ENCODE results near the gene ADGRF3.
A peak's percentile ranks its signal among the peaks of the same experiment; 100 is the strongest.
"Not testable (repeated sequence)": the region's sequence is repeated elsewhere in the genome, so short reads cannot be mapped to it uniquely, and the experiment has no call there.

The ADGRF3 gene, protein sequence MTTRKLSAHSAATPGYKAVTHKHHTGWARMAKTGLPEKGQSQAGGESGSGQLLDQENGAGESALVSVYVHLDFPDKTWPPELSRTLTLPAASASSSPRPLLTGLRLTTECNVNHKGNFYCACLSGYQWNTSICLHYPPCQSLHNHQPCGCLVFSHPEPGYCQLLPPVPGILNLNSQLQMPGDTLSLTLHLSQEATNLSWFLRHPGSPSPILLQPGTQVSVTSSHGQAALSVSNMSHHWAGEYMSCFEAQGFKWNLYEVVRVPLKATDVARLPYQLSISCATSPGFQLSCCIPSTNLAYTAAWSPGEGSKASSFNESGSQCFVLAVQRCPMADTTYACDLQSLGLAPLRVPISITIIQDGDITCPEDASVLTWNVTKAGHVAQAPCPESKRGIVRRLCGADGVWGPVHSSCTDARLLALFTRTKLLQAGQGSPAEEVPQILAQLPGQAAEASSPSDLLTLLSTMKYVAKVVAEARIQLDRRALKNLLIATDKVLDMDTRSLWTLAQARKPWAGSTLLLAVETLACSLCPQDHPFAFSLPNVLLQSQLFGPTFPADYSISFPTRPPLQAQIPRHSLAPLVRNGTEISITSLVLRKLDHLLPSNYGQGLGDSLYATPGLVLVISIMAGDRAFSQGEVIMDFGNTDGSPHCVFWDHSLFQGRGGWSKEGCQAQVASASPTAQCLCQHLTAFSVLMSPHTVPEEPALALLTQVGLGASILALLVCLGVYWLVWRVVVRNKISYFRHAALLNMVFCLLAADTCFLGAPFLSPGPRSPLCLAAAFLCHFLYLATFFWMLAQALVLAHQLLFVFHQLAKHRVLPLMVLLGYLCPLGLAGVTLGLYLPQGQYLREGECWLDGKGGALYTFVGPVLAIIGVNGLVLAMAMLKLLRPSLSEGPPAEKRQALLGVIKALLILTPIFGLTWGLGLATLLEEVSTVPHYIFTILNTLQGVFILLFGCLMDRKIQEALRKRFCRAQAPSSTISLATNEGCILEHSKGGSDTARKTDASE

DNA sequence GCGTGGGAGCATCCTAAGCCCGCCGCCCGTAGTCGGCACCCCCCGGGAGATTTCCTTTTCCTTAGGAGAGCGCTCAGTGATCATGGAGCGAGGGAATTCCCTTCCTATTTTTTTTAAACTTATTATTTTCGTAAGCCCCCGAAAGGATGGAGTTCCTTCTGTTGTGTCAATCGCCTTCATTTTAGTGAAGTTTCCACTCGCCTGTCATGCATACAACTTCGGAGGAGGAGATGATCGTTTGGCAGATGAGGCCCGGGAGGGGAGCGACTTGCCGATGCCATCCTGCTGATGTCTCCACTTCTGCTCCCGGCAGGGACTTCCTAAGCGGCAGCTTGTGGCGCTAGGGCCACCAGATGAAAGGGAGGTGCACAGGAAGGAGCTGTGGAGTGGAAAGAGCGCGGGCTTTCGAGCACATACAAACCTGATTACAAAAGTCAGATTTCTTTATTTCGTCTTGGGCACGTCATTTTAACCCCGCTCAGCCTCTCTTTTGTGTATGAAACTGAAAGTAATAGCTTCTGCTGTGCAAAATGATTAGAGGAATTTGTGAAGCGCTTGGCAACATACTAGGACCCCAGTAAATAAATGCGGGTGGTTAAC is at the start of gene ADGRF3:
TSS of gene ADGRF3 (minus strand) at position 336 of the 600 bp plus-strand sequence. CDS start 555 bp downstream, outside the sequence.
- Mint-ChIP-seq H3K4me3 (peak within 1 kb of the TSS; percentile 96), H3K27me3 (no peaks in the 10 kb centered on the region), H3K36me3 (peaks cover 5% of the 10 kb centered on the region), H3K9me3 (no peaks in the 10 kb centered on the region), H3K27ac (peak within 1 kb of the TSS; percentile 96), H3K4me1 (peaks cover 41% of the 10 kb centered on the region)

DNA sequence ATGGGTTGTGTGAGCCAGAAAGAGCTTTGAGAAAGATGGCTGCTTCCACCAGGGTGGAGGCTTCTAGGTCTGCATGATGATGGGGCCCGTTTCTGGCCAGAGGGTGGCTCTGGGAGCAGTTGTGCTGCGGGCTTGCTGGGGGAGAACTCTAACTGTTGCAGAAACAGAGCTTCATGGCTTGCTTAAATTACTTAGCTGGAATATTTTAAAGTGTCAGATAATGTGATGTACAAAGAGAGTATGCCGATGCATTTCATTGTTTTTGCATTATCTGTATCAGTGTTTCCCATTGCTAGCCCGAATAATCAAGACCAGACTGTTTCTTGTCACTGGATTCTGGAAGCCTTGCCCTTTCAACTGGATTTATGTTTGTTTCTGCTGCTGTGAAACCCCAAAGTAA is 48.8 kb upstream of the ADGRF3 start:
- H3K4me1 Mint-ChIP-seq: peaks cover 26% of the 10 kb centered on the region
- H3K36me3 Mint-ChIP-seq: peaks cover 5% of the 10 kb centered on the region
- H3K27ac Mint-ChIP-seq: no peak overlapping the region
- H3K4me3 Mint-ChIP-seq: no peak overlapping the region
- H3K27me3 Mint-ChIP-seq: no peaks in the 10 kb centered on the region
- H3K9me3 Mint-ChIP-seq: no peaks in the 10 kb centered on the region

DNA sequence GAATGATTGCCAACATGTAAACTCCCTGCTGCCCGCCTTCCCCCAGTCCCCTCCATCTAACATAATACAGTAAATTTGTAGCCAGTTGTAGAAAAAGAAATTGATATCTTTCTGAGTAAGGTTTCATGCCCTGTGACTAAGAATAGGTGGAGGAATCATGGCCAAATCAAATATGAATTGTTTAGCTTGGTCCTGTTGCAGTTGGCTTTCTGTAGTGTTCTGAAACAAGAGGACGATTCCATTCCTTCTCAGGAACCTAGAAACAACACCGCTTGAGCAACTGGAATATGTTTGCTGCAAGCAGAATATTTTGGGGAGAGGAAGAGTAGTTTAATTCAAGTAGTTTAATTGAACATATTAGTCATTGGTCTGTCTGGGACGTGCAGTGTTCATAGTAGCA is 48.1 kb upstream of the ADGRF3 start:
- Mint-ChIP-seq H3K4me3 (no peak overlapping the region), H3K36me3 (peaks cover 9% of the 10 kb centered on the region), H3K27ac (peak overlapping the region; percentile 41), H3K27me3 (no peaks in the 10 kb centered on the region), H3K9me3 (no peaks in the 10 kb centered on the region), H3K4me1 (peaks cover 26% of the 10 kb centered on the region)

DNA sequence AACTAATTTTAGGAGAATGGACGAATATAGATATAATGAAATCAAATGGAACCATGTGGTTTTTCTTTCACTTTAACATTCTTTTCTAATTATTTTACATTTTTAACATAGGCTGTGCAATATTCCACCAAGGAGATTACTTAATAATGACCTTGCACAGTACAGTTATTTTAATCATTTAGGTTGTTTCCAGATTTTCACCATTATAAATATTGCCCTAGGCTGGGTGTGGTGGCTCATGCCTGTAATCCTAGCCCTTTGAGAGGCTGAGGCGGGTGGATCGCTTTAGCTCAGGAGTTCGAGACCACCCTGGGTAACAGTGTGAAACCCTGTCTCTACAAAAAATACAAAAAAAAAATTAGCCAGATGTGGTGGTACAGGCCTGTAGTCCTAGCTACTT is 40.6 kb upstream of the ADGRF3 start:
- Mint-ChIP-seq H3K9me3 (no peaks in the 10 kb centered on the region), H3K36me3 (peaks cover 19% of the 10 kb centered on the region), H3K4me1 (peaks cover 4% of the 10 kb centered on the region), H3K27me3 (no peaks in the 10 kb centered on the region), H3K4me3 (no peak overlapping the region), H3K27ac (no peak overlapping the region)

DNA sequence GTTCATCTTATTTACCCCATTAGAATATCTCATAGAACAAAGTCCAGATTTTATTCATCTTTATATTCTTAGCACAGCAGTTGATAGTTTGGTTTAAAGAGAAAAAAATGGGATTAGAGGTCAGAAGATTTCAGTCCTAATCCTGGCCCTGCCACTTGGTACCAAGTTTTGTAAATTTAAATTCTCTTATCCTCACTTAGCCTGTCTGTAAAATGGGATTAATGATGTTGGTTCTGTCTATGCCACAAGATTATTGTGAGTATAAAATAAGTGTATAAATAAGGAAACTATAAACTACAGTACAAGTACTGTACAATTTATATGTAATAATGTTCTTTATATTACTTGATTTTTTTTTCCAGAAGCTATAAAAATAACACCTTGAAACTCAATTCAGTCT is 38.0 kb upstream of the ADGRF3 start:
- H3K36me3 Mint-ChIP-seq: peaks cover 18% of the 10 kb centered on the region
- no peak overlapping the region for H3K27ac Mint-ChIP-seq
- no peaks in the 10 kb centered on the region for H3K27me3 Mint-ChIP-seq
- H3K4me3 Mint-ChIP-seq: no peak overlapping the region
- no peaks in the 10 kb centered on the region for H3K9me3 Mint-ChIP-seq
- peaks cover 4% of the 10 kb centered on the region for H3K4me1 Mint-ChIP-seq

DNA sequence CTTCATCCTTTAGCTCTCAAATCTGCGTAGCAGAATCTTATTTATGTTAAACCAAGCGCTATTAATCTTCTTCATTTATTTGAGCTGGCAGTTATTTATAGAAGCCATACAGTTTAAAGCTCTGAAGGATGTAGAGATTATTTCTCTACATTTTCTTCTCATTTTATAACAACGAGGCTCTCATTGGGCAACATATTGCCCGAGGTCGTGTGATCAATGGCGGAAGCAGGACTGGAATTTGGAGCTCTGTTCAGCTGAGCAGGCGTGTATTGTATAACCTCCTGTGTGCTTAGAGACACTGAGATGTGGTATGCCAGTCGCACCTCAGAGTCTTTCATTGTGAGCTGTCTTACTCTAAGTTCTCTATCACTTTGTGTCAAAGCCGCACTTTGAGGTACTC is 37.6 kb upstream of the ADGRF3 start:
- no peak overlapping the region for H3K4me3 Mint-ChIP-seq
- H3K9me3 Mint-ChIP-seq: no peaks in the 10 kb centered on the region
- H3K4me1 Mint-ChIP-seq: peaks cover 4% of the 10 kb centered on the region
- no peaks in the 10 kb centered on the region for H3K27me3 Mint-ChIP-seq
- no peak overlapping the region for H3K27ac Mint-ChIP-seq
- H3K36me3 Mint-ChIP-seq: peaks cover 16% of the 10 kb centered on the region

DNA sequence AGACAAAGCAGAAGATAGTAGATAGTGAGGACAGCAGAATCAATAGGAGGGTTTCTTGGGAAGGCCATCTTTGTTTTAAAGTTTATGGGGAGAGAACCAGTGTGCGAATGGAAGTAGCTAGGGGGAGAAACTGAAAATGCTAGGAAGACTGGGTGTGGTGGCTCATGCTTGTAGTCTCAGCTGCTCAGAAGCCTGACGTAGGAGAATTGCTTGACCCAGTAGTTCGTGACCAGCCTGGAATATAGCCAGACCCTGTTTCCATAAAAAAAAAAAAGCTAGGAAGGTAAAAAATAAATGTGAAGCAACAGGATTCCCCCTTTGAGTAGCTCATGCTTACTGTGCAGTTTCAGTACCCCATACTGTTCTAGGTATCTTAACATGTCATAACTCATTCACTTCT is 36.0 kb upstream of the ADGRF3 start:
- no peaks in the 10 kb centered on the region for H3K27me3 Mint-ChIP-seq
- H3K4me3 Mint-ChIP-seq: no peak overlapping the region
- H3K4me1 Mint-ChIP-seq: peaks cover 12% of the 10 kb centered on the region
- H3K27ac Mint-ChIP-seq: no peak overlapping the region
- no peaks in the 10 kb centered on the region for H3K9me3 Mint-ChIP-seq
- H3K36me3 Mint-ChIP-seq: peaks cover 26% of the 10 kb centered on the region

DNA sequence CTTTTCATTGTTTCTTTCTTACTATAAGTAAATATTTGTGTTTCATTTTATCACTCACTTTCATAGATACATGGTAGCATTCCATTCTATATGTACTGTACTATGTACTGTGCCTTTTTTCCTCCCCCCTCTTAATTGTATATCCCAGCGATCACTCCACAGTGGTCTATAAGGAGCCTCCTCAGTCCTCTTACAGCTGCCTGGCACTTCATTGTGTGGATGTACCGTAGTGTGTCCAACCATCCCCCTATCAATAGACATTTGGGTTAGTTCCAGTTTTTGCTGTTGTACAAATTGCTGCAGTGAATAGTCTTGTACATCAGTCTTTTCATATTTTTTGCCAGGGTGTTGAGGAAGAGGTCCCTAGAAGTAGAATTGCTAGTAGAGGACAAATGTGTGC is 33.7 kb upstream of the ADGRF3 start:
- no peak overlapping the region for H3K4me3 Mint-ChIP-seq

DNA sequence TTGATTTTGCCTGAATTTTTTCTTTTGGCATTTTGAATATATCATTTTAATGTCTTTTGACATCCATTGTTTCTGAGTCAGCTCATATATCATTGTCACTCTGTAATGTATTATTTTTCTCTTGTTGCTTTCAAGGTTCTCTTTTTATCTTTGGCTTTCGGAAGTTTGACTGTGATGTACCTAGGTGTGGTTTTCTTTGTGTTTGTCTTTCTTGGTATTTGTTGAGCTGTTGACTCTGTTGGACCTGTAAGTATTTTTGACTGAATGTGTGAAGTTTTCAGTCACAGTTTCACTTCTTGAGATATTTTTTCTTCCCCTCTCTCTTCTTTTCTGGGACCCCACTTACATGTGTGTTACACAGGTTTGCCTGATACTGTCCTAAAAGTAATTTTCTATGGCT is 30.2 kb upstream of the ADGRF3 start:
- no peak overlapping the region for H3K27ac Mint-ChIP-seq
- H3K4me1 Mint-ChIP-seq: peaks cover 18% of the 10 kb centered on the region
- no peaks in the 10 kb centered on the region for H3K9me3 Mint-ChIP-seq
- no peaks in the 10 kb centered on the region for H3K27me3 Mint-ChIP-seq
- peaks cover 38% of the 10 kb centered on the region for H3K36me3 Mint-ChIP-seq
- H3K4me3 Mint-ChIP-seq: no peak overlapping the region

More for the DNA sequence above, 33.7 kb upstream of the ADGRF3 start:
- Mint-ChIP-seq H3K27me3 (no peaks in the 10 kb centered on the region), H3K4me1 (peaks cover 22% of the 10 kb centered on the region), H3K36me3 (peaks cover 34% of the 10 kb centered on the region), H3K9me3 (no peaks in the 10 kb centered on the region), H3K27ac (no peak overlapping the region)

DNA sequence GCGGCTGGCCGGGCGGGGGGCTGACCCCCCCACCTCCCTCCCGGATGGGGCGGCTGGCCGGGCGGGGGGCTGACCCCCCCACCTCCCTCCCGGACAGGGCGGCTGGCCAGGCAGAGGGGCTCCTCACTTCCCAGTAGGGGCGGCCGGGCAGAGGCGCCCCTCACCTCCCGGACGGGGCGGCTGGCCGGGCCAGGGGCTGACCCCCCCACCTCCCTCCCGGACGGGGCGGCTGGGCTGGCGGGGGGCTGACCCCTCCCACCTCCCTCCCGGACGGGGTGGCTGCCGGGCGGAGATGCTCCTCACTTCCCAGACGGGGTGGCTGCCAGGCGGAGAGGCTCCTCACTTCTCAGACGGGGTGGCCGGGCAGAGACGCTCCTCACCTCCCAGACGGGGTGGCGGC is 24.3 kb upstream of the ADGRF3 start:
- H3K9me3 Mint-ChIP-seq, H3K4me3 Mint-ChIP-seq, H3K27me3 Mint-ChIP-seq, H3K4me1 Mint-ChIP-seq, H3K27ac Mint-ChIP-seq: not testable (repeated sequence)
- peaks cover 27% of the 10 kb centered on the region for H3K36me3 Mint-ChIP-seq

DNA sequence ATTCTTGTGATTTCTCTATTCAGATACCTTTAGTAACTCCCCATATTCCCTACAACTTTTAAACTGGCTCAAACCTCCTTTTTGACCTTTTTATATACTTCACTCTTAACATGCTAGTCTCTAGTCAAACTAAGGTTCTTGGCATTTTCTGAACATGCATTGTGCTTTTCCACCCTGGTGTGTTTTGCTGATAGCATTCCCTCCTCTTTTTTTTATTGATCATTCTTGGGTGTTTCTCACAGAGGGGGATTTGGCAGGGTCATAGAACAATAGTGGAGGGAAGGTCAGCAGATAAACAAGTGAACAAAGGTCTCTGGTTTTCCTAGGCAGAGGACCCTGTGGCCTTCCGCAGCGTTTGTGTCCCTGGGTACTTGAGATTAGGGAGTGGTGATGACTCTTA is 23.1 kb upstream of the ADGRF3 start:
- not testable (repeated sequence) for H3K9me3 Mint-ChIP-seq, H3K4me3 Mint-ChIP-seq, H3K4me1 Mint-ChIP-seq, H3K27me3 Mint-ChIP-seq
- H3K27ac Mint-ChIP-seq: peak overlapping the region; percentile 15
- H3K36me3 Mint-ChIP-seq: peaks cover 23% of the 10 kb centered on the region

DNA sequence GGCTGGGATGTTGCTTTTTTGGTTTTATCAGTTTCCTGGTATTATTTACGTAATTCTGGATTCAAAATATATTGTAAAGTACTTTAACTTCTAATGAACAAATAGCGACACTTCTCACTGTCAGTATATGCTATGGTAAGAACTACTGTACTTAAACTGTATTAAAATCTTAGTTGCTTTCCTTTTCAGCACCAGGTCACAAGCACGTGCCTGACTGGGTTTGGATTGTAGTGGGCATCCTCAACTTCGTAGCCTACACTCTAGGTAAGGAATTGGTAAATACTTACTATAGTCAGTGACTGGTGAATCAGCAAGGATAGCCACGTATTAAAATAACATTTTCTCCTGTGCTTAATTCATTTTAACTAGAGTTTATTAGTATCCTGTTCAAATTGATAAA is 20.4 kb upstream of the ADGRF3 start:
- H3K4me3 Mint-ChIP-seq: no peak overlapping the region
- H3K36me3 Mint-ChIP-seq: peaks cover 15% of the 10 kb centered on the region

DNA sequence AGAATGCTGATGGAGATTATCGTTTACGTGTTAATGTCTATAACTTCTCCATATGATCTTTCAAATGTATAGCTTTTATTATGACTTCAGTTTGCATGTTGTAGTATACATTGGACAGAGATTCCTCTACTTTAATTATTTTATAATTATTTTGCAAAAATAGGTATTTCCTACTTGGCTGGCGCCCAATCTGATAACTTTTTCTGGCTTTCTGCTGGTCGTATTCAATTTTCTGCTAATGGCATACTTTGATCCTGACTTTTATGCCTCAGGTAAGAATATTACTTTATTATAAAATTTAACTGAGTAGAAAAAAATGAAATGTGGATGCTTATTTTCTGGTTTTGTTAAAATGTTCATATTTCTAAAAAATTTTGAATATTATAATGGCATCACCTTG is 18.1 kb upstream of the ADGRF3 start:
- peaks cover 15% of the 10 kb centered on the region for H3K36me3 Mint-ChIP-seq
- no peak overlapping the region for H3K4me3 Mint-ChIP-seq
- no peaks in the 10 kb centered on the region for H3K9me3 Mint-ChIP-seq
- H3K27me3 Mint-ChIP-seq: no peaks in the 10 kb centered on the region
- H3K27ac Mint-ChIP-seq: no peak overlapping the region
- peaks cover 33% of the 10 kb centered on the region for H3K4me1 Mint-ChIP-seq

More for the DNA sequence above, 20.4 kb upstream of the ADGRF3 start:
- Mint-ChIP-seq H3K4me1 (peaks cover 16% of the 10 kb centered on the region), H3K27ac (no peak overlapping the region), H3K9me3 (no peaks in the 10 kb centered on the region), H3K27me3 (no peaks in the 10 kb centered on the region)

DNA sequence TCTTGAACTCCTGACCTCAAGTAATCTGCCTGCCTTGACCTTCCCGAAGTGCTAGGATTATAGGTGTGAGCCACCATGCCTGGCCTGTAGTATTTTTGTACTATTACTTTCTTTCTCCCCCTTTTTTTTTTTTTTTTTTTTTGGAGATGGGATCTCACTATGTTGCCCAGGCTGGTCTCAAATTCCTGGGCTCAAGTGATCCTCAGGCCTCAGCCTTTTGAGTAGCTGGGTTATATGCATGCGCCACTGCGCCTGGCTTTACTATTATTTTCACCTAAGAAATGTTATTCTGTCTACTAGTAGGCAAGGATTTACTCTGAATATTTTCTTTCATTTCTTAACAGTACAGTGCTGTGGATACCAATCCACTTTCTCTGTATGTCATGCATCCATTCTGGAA is 17.4 kb upstream of the ADGRF3 start:
- H3K4me1 Mint-ChIP-seq: peaks cover 40% of the 10 kb centered on the region
- no peak overlapping the region for H3K4me3 Mint-ChIP-seq
- peaks cover 8% of the 10 kb centered on the region for H3K36me3 Mint-ChIP-seq
- H3K27me3 Mint-ChIP-seq: no peaks in the 10 kb centered on the region
- H3K9me3 Mint-ChIP-seq: no peaks in the 10 kb centered on the region
- no peak overlapping the region for H3K27ac Mint-ChIP-seq

DNA sequence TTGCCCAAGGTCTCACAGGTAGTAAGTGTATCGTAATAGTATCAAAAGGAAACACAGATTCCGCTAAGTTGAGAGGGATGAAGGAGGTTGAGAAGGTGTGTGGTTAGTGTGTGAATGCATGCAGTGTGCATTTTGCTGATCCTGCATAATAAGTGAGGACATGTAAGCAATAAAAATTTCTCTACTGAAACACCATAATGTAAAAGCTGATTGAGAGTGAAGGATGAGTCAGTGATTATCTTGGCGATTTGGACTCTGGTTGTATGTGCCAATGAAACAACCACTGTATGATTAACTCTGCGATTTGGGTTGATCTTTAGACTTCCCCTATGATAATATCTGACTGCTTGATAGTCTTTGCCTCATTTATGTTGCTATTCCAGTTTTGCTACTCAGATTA is 16.7 kb upstream of the ADGRF3 start:
- Mint-ChIP-seq H3K27ac (no peak overlapping the region), H3K36me3 (peaks cover 8% of the 10 kb centered on the region), H3K9me3 (no peaks in the 10 kb centered on the region), H3K27me3 (no peaks in the 10 kb centered on the region), H3K4me3 (no peak overlapping the region), H3K4me1 (peaks cover 46% of the 10 kb centered on the region)

Measured in activated naive CD4-positive, alpha-beta T cell treated with anti-CD3 and anti-CD28 coated beads, Interleukin-2, amount 50 U/mL, for 24 hours (primary cell).